HG03280 (cell line): ENCODE results near the gene SEH1L.
"Not testable (repeated sequence)": the region's sequence is repeated elsewhere in the genome, so short reads cannot be mapped to it uniquely, and the experiment has no call there.

ENCODE experiments used
- ATAC-seq: cut with Tn5 transposase; IDR thresholded peaks from one replicate; pipeline ENCODE4 v1.9.1; 2021; ENCODE audit warnings: mild to moderate bottlenecking, moderate library complexity; ENCODE audit not compliant: unreplicated experiment

Gene SEH1L

GRCh38 chr18:12993439-12993838 lies 45.6 kb downstream of the SEH1L start:
- ATAC-seq = no peak

GRCh38 chr18:12995424-12995823 lies 47.6 kb downstream of the SEH1L start:
- no peak for ATAC-seq

- no peak for ATAC-seq
Observed at GRCh38 chr18:12995952-12996477, 48.2 kb downstream of the SEH1L start.

- no peak for ATAC-seq
Observed at GRCh38 chr18:12996661-12997292, 49.0 kb downstream of the SEH1L start.

GRCh38 chr18:12997330-12997729 lies 49.5 kb downstream of the SEH1L start:
- not testable (repeated sequence) for ATAC-seq

- ATAC-seq = no peak
Observed at GRCh38 chr18:12998332-12999060, 50.7 kb downstream of the SEH1L start.

GRCh38 chr18:13003466-13003896 lies 55.7 kb downstream of the SEH1L start:
- no peak for ATAC-seq

- no peak for ATAC-seq
Observed at GRCh38 chr18:13004396-13004795, 56.6 kb downstream of the SEH1L start.

- ATAC-seq = no peak
Observed at GRCh38 chr18:13005289-13005688, 57.5 kb downstream of the SEH1L start.

- no peak for ATAC-seq
Observed at GRCh38 chr18:13006531-13007247, 58.9 kb downstream of the SEH1L start.

- no peak for ATAC-seq
Observed at GRCh38 chr18:13007248-13007560, 59.4 kb downstream of the SEH1L start.

GRCh38 chr18:13011719-13012118 lies 63.9 kb downstream of the SEH1L start:
- no peak for ATAC-seq

- ATAC-seq = no peak
Observed at GRCh38 chr18:13014232-13014631, 66.4 kb downstream of the SEH1L start.

- no peak for ATAC-seq
Observed at GRCh38 chr18:13014818-13015217, 67.0 kb downstream of the SEH1L start.

- ATAC-seq = no peak
Observed at GRCh38 chr18:13017247-13017875, 69.5 kb downstream of the SEH1L start.

GRCh38 chr18:13018374-13018773 lies 70.6 kb downstream of the SEH1L start:
- no peak for ATAC-seq

GRCh38 chr18:13019301-13019700 lies 71.5 kb downstream of the SEH1L start:
- ATAC-seq = no peak

- ATAC-seq = no peak
Observed at GRCh38 chr18:13022644-13023043, 74.8 kb downstream of the SEH1L start.

GRCh38 chr18:13025233-13025632 lies 77.4 kb downstream of the SEH1L start:
- ATAC-seq = no peak

GRCh38 chr18:13026583-13027270 lies 78.9 kb downstream of the SEH1L start:
- ATAC-seq = no peak

GRCh38 chr18:13028869-13029268 lies 81.1 kb downstream of the SEH1L start:
- ATAC-seq = no peak
